Keratinocyte (primary cell): ENCODE measurements around the gene GABRB2.

Experiments
- EZH2 ChIP-seq: IDR thresholded peaks from one replicate; pipeline ENCODE4 v1.6.1; 2012; ENCODE audit warnings: inconsistent platforms, mild to moderate bottlenecking, low read length, moderate library complexity
- TF ChIP-seq, protein P1 (sequence below), 3 experiments: IDR thresholded peaks in 1 of 3; conservative IDR thresholded peaks in 1 of 3; optimal IDR thresholded peaks in 1 of 3; 2 replicates in 2 of 3; 3 replicates in 1 of 3; pipeline versions ENCODE3 to v1.5.1; 2011; ENCODE audit warnings: low read length in 3 of 3, mild to moderate bottlenecking in 3 of 3, moderate library complexity in 2 of 3, control low read depth in 1 of 3, inconsistent platforms in 1 of 3; ENCODE audit not compliant: insufficient read depth in 2 of 3; ENCODE audit errors: extremely low read depth in 1 of 3

DNA sequence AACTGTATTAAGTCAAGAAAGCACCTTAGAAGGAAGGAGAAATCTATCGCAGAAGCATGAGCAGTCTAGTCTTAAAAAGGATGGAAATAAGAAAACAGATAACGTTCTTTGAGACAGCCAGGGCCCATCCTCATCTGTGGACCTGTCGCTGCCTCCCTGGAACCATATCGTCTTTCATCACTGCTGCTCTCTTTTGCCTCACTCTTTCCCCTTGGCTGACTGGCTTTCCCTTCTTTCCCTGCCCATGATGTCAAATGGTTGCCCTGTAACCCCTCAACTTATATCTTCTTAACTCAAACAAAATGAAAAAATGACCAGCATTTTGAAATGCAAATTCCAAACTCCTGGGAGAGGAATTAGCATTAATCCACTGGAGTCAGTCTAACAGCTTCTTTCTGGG lies 299.8 kb downstream of the GABRB2 start:
- TF ChIP-seq, protein P1, sequence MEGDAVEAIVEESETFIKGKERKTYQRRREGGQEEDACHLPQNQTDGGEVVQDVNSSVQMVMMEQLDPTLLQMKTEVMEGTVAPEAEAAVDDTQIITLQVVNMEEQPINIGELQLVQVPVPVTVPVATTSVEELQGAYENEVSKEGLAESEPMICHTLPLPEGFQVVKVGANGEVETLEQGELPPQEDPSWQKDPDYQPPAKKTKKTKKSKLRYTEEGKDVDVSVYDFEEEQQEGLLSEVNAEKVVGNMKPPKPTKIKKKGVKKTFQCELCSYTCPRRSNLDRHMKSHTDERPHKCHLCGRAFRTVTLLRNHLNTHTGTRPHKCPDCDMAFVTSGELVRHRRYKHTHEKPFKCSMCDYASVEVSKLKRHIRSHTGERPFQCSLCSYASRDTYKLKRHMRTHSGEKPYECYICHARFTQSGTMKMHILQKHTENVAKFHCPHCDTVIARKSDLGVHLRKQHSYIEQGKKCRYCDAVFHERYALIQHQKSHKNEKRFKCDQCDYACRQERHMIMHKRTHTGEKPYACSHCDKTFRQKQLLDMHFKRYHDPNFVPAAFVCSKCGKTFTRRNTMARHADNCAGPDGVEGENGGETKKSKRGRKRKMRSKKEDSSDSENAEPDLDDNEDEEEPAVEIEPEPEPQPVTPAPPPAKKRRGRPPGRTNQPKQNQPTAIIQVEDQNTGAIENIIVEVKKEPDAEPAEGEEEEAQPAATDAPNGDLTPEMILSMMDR (optimal IDR thresholded peaks at IDR 0.05 in 1 of 3, IDR thresholded peaks at IDR 0.05 in 1 of 3, conservative IDR thresholded peaks at IDR 0.05 in 1 of 3; ENCODE audit: extremely low read depth in 1 of 3, insufficient read depth in 2 of 3, low read length in 3 of 3) = no peak
- TF ChIP-seq EZH2 = no peak
